SK-N-SH (cell line): ENCODE data around the gene GSC2. TPM values are rescaled to one million over a fixed set of nuclear protein-coding genes. Genes with fewer than 3 reads are reported as not detected.

Experiments
- CTCF ChIA-PET: fragments of 300-600, 350-600 bp; formaldehyde crosslinking; extraction: SDS; loops from one replicate; lab custom pipeline; 2021; lab: Yijun Ruan, JAX
- POLR2A ChIA-PET: fragments of 350-600 bp; sonication (Branson Sonifier 250); formaldehyde crosslinking; extraction: SDS; loops from one replicate; lab custom pipeline; 2020; ENCODE audit warnings: antibody characterized with exemption, inconsistent platforms; lab: Yijun Ruan, JAX
- DNase-seq: peaks from one replicate; pipeline ENCODE4 v3.0.0; 2012
- H2AFZ ChIP-seq: fragments of 200-600 bp; sonication (generic); 2 replicates; pipeline ENCODE4 v1.8.1; 2016; ENCODE audit warnings: antibody characterized with exemption, mild to moderate bottlenecking, low read depth
- H3F3A ChIP-seq: fragments of 200-600 bp; sonication (generic); replicated peaks from 2 replicates; pipeline ENCODE3; 2016; ENCODE audit warnings: antibody characterized with exemption, mild to moderate bottlenecking; ENCODE audit not compliant: insufficient read depth
- H3K27ac ChIP-seq, 2 experiments: fragments of 200-500 bp in 1 of 2; fragments of 200-600 bp in 1 of 2; sonication (Bioruptor generic) in 1 of 2; sonication (generic), shearing (Covaris generic) in 1 of 2; 2 replicates each; pipeline versions ENCODE4 v1.5.1 to v1.6.1; 2014 to 2016; ENCODE audit warnings: low read depth in 2 of 2, inconsistent platforms in 1 of 2, low read length in 1 of 2, mild to moderate bottlenecking in 1 of 2, mixed read lengths in 1 of 2
- H3K27me3 ChIP-seq: fragments of 200-600 bp; sonication (generic), shearing (Covaris generic); 2 replicates; pipeline ENCODE4 v1.6.1; 2016; ENCODE audit warnings: mixed run types; ENCODE audit not compliant: insufficient read depth
- H3K36me3 ChIP-seq, 2 experiments: fragments of 200-500 bp in 1 of 2; fragments of 200-600 bp in 1 of 2; sonication (Bioruptor generic) in 1 of 2; sonication (generic) in 1 of 2; replicated peaks in 1 of 2; 2 replicates each; pipeline versions ENCODE3 to v1.5.1; 2014 to 2016; ENCODE audit warnings: low read length in 1 of 2, mild to moderate bottlenecking in 1 of 2; ENCODE audit not compliant: insufficient read depth in 2 of 2, control insufficient read depth in 1 of 2
- H3K4me1 ChIP-seq, 2 experiments: fragments of 200-500 bp in 1 of 2; fragments of 200-600 bp in 1 of 2; sonication (Bioruptor generic) in 1 of 2; sonication (generic), shearing (Covaris generic) in 1 of 2; 2 replicates each; pipeline versions ENCODE4 v1.5.1 to v1.6.1; 2014 to 2016; ENCODE audit warnings: low read depth in 1 of 2, low read length in 1 of 2, mixed run types in 1 of 2; ENCODE audit not compliant: insufficient read depth in 2 of 2, control insufficient read depth in 1 of 2
- H3K4me2 ChIP-seq: fragments of 200-600 bp; sonication (generic), shearing (Covaris generic); 2 replicates; pipeline ENCODE4 v1.6.1; 2017; ENCODE audit warnings: mixed run types
- H3K4me3 ChIP-seq, 2 experiments: fragments of 200-500 bp in 1 of 2; fragments of 200-600 bp in 1 of 2; sonication (Bioruptor generic) in 1 of 2; sonication (generic), shearing (Covaris generic) in 1 of 2; 2 replicates each; pipeline versions ENCODE4 v1.5.1 to v1.8.1; 2014 to 2016; ENCODE audit warnings: low read depth in 2 of 2, inconsistent platforms in 1 of 2, low read length in 1 of 2, mild to moderate bottlenecking in 1 of 2, mixed read lengths in 1 of 2, moderate library complexity in 1 of 2
- H3K79me2 ChIP-seq: fragments of 200-600 bp; sonication (generic); 2 replicates; pipeline ENCODE4 v1.8.1; 2017; ENCODE audit warnings: mild to moderate bottlenecking; ENCODE audit not compliant: insufficient read depth
- H3K9ac ChIP-seq: fragments of 200-600 bp; sonication (generic); 2 replicates; pipeline ENCODE4 v1.6.1; 2017; ENCODE audit warnings: mixed run types
- H3K9me2 ChIP-seq: fragments of 200-600 bp; sonication (generic); 2 replicates; pipeline ENCODE4 v1.6.1; 2017; ENCODE audit warnings: mixed run types
- H3K9me3 ChIP-seq: fragments of 200-600 bp; sonication (generic); 2 replicates; pipeline ENCODE4 v1.6.1; 2017; ENCODE audit warnings: mixed run types, mild to moderate bottlenecking, moderate library complexity
- H4K20me1 ChIP-seq: fragments of 200-600 bp; sonication (generic); 2 replicates; pipeline ENCODE4 v1.6.1; 2017; ENCODE audit warnings: mild to moderate bottlenecking, mixed run types; ENCODE audit not compliant: insufficient read depth
- CHD2 ChIP-seq: fragments of 150-350 bp; IDR thresholded peaks from 2 replicates; pipeline ENCODE4 v1.6.1; 2018; ENCODE audit warnings: low read length; ENCODE audit not compliant: partially characterized antibody
- CTCF ChIP-seq: fragments of 200-600 bp; sonication (generic); IDR thresholded peaks from 2 replicates; pipeline ENCODE4 v1.6.1; 2017; ENCODE audit warnings: antibody characterized with exemption, mild to moderate bottlenecking, moderate library complexity
- EZH2phosphoT487 ChIP-seq: fragments of 200-600 bp; sonication (generic); IDR thresholded peaks from 2 replicates; pipeline ENCODE4 v1.6.1; 2017; ENCODE audit warnings: low read depth, mixed run types, mild to moderate bottlenecking, antibody characterized with exemption, moderate library complexity, borderline replicate concordance
- FOXJ3 ChIP-seq: sonication (generic); formaldehyde crosslinking; IDR thresholded peaks from 2 replicates; pipeline ENCODE4 v1.5.1; 2020; ENCODE audit warnings: mild to moderate bottlenecking, missing genetic modification reagents
- FOXM1 ChIP-seq: IDR thresholded peaks from 2 replicates; pipeline ENCODE4 v1.4.0; 2012; ENCODE audit warnings: low read depth, mild to moderate bottlenecking
- MAX ChIP-seq: IDR thresholded peaks from 2 replicates; pipeline ENCODE4 v1.4.0; 2012; ENCODE audit warnings: low read depth
- PBX3 ChIP-seq: IDR thresholded peaks from 2 replicates; pipeline ENCODE4; 2012
- POLR2AphosphoS5 ChIP-seq: IDR thresholded peaks from 2 replicates; pipeline ENCODE4 v1.6.1; 2012; ENCODE audit warnings: low read depth, low read length
- RAD21 ChIP-seq: IDR thresholded peaks from 2 replicates; pipeline ENCODE4 v1.6.1; 2012; ENCODE audit warnings: mild to moderate bottlenecking, low read length
- REST ChIP-seq: IDR thresholded peaks from 2 replicates; pipeline ENCODE4 v1.6.1; 2012; ENCODE audit warnings: mild to moderate bottlenecking, low read depth, low read length, moderate library complexity
- RFX5 ChIP-seq: IDR thresholded peaks from 2 replicates; pipeline ENCODE4 v1.6.1; 2012; ENCODE audit warnings: mild to moderate bottlenecking, improper control_type of control experiment, low read length
- RXRA ChIP-seq: IDR thresholded peaks from 2 replicates; pipeline ENCODE4 v1.4.0; 2012; ENCODE audit warnings: low read depth, mild to moderate bottlenecking, borderline replicate concordance
- TCF12 ChIP-seq: IDR thresholded peaks from 2 replicates; pipeline ENCODE4 v1.4.0; 2012
- USF1 ChIP-seq: IDR thresholded peaks from 2 replicates; pipeline ENCODE4 v1.4.0; 2012; ENCODE audit warnings: low read depth, borderline replicate concordance
- WGBS: methylation state at CpG from one replicate; pipeline ENCODE4 v1.1.6; 2017; ENCODE audit warnings: low lambda C conversion rate; 5-methylcytosine and 5-hydroxymethylcytosine counted together
- polyA plus RNA-seq, 3 experiments: library from polyadenylated mRNA; depleted of rRNA; stranded (reverse); fragments of >200 nt; gene quantifications; 2 replicates each; pipeline ENCODE4 v1.2.3, GENCODE V29; 2012

Gene GSC2
- polyA plus RNA-seq, 1 of the 3 experiments (the other 2 are of a cell fraction): not detected

- no peak for TF ChIP-seq REST
- TF ChIP-seq CTCF: no peak
- TF ChIP-seq USF1: no peak
- TF ChIP-seq MAX: no peak
- TF ChIP-seq TCF12: no peak
- TF ChIP-seq POLR2AphosphoS5: no peak
Measured at GRCh38 chr22:19136915-19137314, 13.2 kb downstream of the GSC2 start (continued).

GRCh38 chr22:19134874-19135273 is 15.2 kb downstream of the GSC2 start:
- no peaks in the 10 kb centered on the region for H3F3A ChIP-seq
- DNase-seq: no peak
- H3K4me3 ChIP-seq: no peak overlapping the region
- peaks cover 13 to 60% of the 10 kb centered on the region in 2 experiments for H3K36me3 ChIP-seq
- WGBS: 92% methylated on average over 13 of the region's 18 CpGs
- no peaks in the 10 kb centered on the region for H3K9me3 ChIP-seq
- H3K4me1 ChIP-seq: no peaks in the 10 kb centered on the region
- no peaks in the 10 kb centered on the region for H4K20me1 ChIP-seq
- POLR2A ChIA-PET: no interaction called here
- no peak overlapping the region for H2AFZ ChIP-seq
- no peaks in the 10 kb centered on the region for H3K27me3 ChIP-seq
- no peak overlapping the region for H3K4me2 ChIP-seq
- CTCF ChIA-PET: no interaction called here
- H3K9ac ChIP-seq: no peak overlapping the region
- no peaks in the 10 kb centered on the region for H3K79me2 ChIP-seq
- H3K9me2 ChIP-seq: no peaks in the 10 kb centered on the region
- no peak overlapping the region for H3K27ac ChIP-seq
- TF ChIP-seq PBX3 (no peak), MAX (no peak), POLR2AphosphoS5 (no peak), USF1 (no peak), REST (no peak), RAD21 (no peak), CHD2 (no peak), FOXM1 (no peak), EZH2phosphoT487 (no peak), FOXJ3 (CRISPR knock-in tag) (no peak), CTCF (no peak), RXRA (no peak), RFX5 (no peak)
